Neural crest cell (in vitro differentiated cells): Measurements from ENCODE around the gene OBSCN. TPM values are rescaled to one million over a fixed set of nuclear protein-coding genes. Genes with fewer than 3 reads are reported as not detected.

Experiments used
- DNase-seq: peaks from one replicate; pipeline ENCODE4 v3.0.0; 2021; ENCODE audit warnings: low read depth, mixed read lengths, low spot score
- H3K27ac Mint-ChIP-seq: one replicate; pipeline ENCODE4 v1.8.0; 2021; ENCODE audit warnings: mild to moderate bottlenecking, mixed read lengths; ENCODE audit not compliant: unreplicated experiment
- H3K27me3 Mint-ChIP-seq: 2 replicates; pipeline ENCODE4 v1.8.0; 2021; ENCODE audit warnings: low read depth, mild to moderate bottlenecking, mixed read lengths
- H3K36me3 Mint-ChIP-seq: 2 replicates; pipeline ENCODE4 v1.8.0; 2021; ENCODE audit warnings: low read depth, mild to moderate bottlenecking, mixed read lengths
- H3K4me1 Mint-ChIP-seq: 2 replicates; pipeline ENCODE4 v1.8.0; 2021; ENCODE audit warnings: mixed read lengths
- H3K4me3 Mint-ChIP-seq: one replicate; pipeline ENCODE4 v1.8.0; 2021; ENCODE audit warnings: mild to moderate bottlenecking, mixed read lengths
- H3K9me3 Mint-ChIP-seq: 2 replicates; pipeline ENCODE4 v1.8.0; 2021; ENCODE audit warnings: mixed read lengths
- total RNA-seq: library from RNA; stranded (reverse); gene quantifications from 2 replicates; pipeline ENCODE4 v1.2.1, GENCODE V29; 2021
- TF ChIP-seq, protein P1 (sequence below): fragments of 200-600 bp; sonication (generic); conservative IDR thresholded peaks from 2 replicates; pipeline ENCODE4 v1.5.0; 2021; ENCODE audit warnings: antibody characterized with exemption, mild to moderate bottlenecking

Gene OBSCN
- total RNA-seq, 1 donor from 2014 or later: 40.1 TPM

DNA sequence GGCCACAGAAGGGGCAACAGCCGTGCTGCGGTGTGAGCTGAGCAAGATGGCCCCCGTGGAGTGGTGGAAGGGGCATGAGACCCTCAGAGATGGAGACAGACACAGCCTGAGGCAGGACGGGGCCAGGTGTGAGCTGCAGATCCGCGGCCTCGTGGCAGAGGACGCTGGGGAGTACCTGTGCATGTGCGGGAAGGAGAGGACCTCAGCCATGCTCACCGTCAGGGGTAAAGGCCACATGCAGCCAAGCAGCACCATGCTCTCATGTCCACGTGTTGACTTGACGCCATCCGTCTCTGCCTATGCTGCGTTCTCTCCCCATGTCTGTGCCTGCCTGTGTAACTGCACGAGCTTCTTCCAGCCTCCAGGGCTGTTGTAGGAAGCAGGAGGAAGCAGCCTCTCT, 85.5 kb downstream of the OBSCN start:
- Mint-ChIP-seq H3K4me1 (no peaks in the 10 kb centered on the region), H3K9me3 (peaks cover 10% of the 10 kb centered on the region), H3K27ac (peak overlapping the region; percentile 50), H3K36me3 (peaks cover 44% of the 10 kb centered on the region), H3K4me3 (no peak overlapping the region), H3K27me3 (no peaks in the 10 kb centered on the region)
- DNase-seq: no peak
- TF ChIP-seq, protein P1, sequence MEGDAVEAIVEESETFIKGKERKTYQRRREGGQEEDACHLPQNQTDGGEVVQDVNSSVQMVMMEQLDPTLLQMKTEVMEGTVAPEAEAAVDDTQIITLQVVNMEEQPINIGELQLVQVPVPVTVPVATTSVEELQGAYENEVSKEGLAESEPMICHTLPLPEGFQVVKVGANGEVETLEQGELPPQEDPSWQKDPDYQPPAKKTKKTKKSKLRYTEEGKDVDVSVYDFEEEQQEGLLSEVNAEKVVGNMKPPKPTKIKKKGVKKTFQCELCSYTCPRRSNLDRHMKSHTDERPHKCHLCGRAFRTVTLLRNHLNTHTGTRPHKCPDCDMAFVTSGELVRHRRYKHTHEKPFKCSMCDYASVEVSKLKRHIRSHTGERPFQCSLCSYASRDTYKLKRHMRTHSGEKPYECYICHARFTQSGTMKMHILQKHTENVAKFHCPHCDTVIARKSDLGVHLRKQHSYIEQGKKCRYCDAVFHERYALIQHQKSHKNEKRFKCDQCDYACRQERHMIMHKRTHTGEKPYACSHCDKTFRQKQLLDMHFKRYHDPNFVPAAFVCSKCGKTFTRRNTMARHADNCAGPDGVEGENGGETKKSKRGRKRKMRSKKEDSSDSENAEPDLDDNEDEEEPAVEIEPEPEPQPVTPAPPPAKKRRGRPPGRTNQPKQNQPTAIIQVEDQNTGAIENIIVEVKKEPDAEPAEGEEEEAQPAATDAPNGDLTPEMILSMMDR: no peak

DNA sequence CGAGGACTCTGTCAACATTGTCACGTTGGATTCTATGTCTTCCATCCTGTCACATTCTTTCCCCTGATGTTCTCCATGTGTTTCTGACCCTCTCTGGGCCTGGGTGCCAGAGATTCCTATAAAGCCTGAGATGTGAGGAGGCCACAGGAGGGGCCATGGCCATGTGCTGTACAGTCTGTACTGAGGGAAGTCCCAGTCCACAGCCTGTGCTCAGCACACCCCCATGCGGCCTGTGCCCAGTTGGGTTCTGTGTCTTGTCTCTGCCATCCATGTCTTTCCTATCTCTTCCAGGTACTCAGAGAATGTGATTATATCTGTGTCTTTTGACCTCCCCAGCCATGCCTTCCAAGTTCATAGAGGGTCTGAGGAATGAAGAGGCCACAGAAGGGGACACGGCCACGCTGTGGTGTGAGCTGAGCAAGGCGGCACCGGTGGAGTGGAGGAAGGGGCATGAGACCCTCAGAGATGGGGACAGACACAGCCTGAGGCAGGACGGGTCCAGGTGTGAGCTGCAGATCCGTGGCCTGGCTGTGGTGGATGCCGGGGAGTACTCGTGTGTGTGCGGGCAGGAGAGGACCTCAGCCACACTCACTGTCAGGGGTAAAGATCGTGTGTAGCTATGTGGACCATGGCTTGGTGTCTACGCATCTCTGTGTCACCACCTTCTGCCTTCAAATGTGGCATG, 86.1 kb downstream of the OBSCN start:
- Mint-ChIP-seq H3K27ac (peak overlapping the region; percentile 40), H3K36me3 (peaks cover 46% of the 10 kb centered on the region), H3K4me3 (no peak overlapping the region), H3K4me1 (no peaks in the 10 kb centered on the region), H3K27me3 (no peaks in the 10 kb centered on the region), H3K9me3 (peaks cover 10% of the 10 kb centered on the region)
- TF ChIP-seq, protein P1: no peak
- DNase-seq: no peak

DNA sequence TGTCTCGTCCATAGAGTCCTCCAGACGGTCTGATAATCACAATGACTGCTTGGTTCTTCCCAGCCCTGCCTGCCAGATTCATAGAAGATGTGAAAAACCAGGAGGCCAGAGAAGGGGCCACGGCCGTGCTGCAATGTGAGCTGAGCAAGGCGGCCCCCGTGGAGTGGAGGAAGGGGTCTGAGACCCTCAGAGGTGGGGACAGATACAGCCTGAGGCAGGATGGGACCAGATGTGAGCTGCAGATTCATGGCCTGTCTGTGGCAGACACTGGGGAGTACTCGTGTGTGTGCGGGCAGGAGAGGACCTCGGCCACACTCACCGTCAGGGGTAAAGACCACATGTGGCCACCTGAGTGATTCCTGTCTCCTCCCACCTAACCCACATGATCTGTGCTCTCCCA, 86.9 kb downstream of the OBSCN start:
- TF ChIP-seq, protein P1: no peak

DNA sequence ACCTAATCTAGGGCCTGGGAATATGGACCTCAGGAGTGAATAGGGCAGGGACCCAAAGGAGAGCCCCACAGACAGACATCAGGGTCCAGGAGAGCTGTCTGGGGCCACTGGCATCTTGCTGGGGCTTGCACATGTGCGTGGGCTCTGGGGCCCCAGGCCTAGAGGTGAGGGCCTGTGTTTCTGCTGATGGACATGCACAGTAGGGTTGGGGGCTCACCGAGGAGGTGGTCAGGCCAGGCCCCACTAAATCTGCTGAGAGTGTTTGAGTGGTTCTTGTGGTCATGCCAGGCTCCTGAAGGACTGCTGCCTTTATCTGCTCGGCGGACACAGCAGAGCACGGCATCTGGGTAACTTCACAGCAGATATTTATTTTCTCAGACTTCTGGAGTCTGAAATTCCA, 87.4 kb downstream of the OBSCN start:
- Mint-ChIP-seq H3K4me1 (no peaks in the 10 kb centered on the region), H3K9me3 (peaks cover 13% of the 10 kb centered on the region), H3K36me3 (peaks cover 59% of the 10 kb centered on the region), H3K27me3 (no peaks in the 10 kb centered on the region), H3K4me3 (no peak overlapping the region), H3K27ac (no peak overlapping the region)
- TF ChIP-seq, protein P1: no peak
- no peak for DNase-seq

More for the DNA sequence above, 86.9 kb downstream of the OBSCN start:
- Mint-ChIP-seq H3K27ac (no peak overlapping the region), H3K27me3 (no peaks in the 10 kb centered on the region), H3K9me3 (peaks cover 13% of the 10 kb centered on the region), H3K4me1 (no peaks in the 10 kb centered on the region), H3K36me3 (peaks cover 54% of the 10 kb centered on the region), H3K4me3 (no peak overlapping the region)
- DNase-seq: no peak

DNA sequence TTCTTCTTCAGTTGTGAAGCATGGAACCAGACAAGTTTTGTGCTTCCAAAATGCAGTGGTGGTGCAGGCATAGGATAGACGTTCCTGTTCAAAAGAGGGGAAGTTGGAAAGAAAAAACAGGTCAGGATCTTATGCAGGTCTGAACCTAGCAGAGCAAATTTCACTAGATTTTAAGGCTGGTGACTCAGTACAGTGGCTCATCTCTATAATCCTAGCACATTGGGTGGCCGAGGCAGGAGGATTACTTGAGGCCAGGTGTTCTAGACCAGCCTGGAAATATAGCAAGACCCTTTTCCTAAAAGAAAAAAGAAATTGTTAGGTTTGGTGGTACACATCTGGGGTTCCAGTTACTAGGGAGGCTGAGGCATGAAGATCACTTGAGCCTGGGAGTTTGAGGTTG, 88.1 kb downstream of the OBSCN start:
- no peak overlapping the region for H3K27ac Mint-ChIP-seq
- no peaks in the 10 kb centered on the region for H3K27me3 Mint-ChIP-seq
- TF ChIP-seq, protein P1: no peak
- H3K36me3 Mint-ChIP-seq: peaks cover 66% of the 10 kb centered on the region
- no peak overlapping the region for H3K4me3 Mint-ChIP-seq
- H3K9me3 Mint-ChIP-seq: peaks cover 16% of the 10 kb centered on the region
- no peak for DNase-seq
- H3K4me1 Mint-ChIP-seq: no peaks in the 10 kb centered on the region
